BE2C (cell line): Measurements from ENCODE around the gene CSH2.
"Not testable (repeated sequence)": the region's sequence is repeated elsewhere in the genome, so short reads cannot be mapped to it uniquely, and the experiment has no call there.

Experiments used
- DNase-seq: peaks from one replicate; pipeline ENCODE4 v3.0.0-alpha.2; 2020
- H3K27me3 ChIP-seq: fragments of 250-450 bp; sonication (Bioruptor Pico); 2 replicates; pipeline ENCODE4 v1.5.1; 2020; ENCODE audit warnings: mild to moderate bottlenecking
- H3K36me3 ChIP-seq: fragments of 250-450 bp; sonication (Bioruptor Pico); 2 replicates; pipeline ENCODE4 v1.5.1; 2020; ENCODE audit warnings: mild to moderate bottlenecking
- H3K4me1 ChIP-seq: fragments of 250-450 bp; sonication (Bioruptor Pico); 2 replicates; pipeline ENCODE4 v1.5.1; 2020
- H3K4me3 ChIP-seq: 2 replicates; pipeline ENCODE4 v1.5.1; 2011; ENCODE audit warnings: low read depth, low read length
- H3K9me3 ChIP-seq: fragments of 250-450 bp; sonication (Bioruptor Pico); 2 replicates; pipeline ENCODE4 v1.5.1; 2020
- TF ChIP-seq, protein P1 (sequence below): IDR thresholded peaks from 2 replicates; pipeline ENCODE4 v1.5.1; 2012; ENCODE audit warnings: mild to moderate bottlenecking, low read depth, low read length

The CSH2 gene

DNA sequence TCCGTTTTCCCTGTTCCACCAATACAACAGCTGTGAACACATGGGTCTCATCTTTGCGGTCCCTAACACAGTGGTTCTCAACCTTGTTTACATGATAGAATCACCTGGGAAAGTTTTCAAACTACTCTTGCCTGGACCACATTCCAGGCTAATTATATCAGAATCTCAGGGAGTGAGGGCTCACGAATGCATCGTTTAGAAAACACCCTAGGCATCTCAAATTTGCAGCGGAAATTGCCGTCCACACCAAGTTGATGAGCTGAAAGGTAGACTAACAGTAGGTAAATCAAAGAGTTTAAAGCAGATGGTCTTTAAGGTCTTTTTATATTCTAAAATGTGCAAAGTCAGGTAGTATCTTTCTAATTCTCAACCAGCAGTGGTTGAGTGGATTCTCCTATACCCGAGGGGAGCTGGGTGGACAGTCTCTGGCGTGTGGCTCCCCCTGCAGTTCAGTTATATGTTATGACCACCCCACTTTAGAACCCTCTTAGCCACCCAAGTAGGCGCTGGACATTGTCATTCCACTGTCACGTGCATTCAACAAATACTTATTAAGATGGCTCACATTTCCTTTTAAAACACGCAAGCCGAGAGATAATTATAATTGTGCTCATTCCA is 33.8 kb upstream of the CSH2 start:
- not testable (repeated sequence) for H3K36me3 ChIP-seq, H3K4me1 ChIP-seq, H3K27me3 ChIP-seq, H3K4me3 ChIP-seq, H3K9me3 ChIP-seq
- TF ChIP-seq, protein P1, sequence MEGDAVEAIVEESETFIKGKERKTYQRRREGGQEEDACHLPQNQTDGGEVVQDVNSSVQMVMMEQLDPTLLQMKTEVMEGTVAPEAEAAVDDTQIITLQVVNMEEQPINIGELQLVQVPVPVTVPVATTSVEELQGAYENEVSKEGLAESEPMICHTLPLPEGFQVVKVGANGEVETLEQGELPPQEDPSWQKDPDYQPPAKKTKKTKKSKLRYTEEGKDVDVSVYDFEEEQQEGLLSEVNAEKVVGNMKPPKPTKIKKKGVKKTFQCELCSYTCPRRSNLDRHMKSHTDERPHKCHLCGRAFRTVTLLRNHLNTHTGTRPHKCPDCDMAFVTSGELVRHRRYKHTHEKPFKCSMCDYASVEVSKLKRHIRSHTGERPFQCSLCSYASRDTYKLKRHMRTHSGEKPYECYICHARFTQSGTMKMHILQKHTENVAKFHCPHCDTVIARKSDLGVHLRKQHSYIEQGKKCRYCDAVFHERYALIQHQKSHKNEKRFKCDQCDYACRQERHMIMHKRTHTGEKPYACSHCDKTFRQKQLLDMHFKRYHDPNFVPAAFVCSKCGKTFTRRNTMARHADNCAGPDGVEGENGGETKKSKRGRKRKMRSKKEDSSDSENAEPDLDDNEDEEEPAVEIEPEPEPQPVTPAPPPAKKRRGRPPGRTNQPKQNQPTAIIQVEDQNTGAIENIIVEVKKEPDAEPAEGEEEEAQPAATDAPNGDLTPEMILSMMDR = peak; percentile 42
- peak; percentile 36 for DNase-seq

GRCh38 chr17:63904796-63905195 is 31.3 kb upstream of the CSH2 start:
- not testable (repeated sequence) for H3K9me3 ChIP-seq

GRCh38 chr17:63903787-63904201 is 30.3 kb upstream of the CSH2 start:
- H3K4me1 ChIP-seq, H3K36me3 ChIP-seq, H3K4me3 ChIP-seq, H3K27me3 ChIP-seq, H3K9me3 ChIP-seq: not testable (repeated sequence)
- DNase-seq = peak; percentile 33
- TF ChIP-seq, protein P1 = peak; percentile 45

More at GRCh38 chr17:63904796-63905195, 31.3 kb upstream of the CSH2 start:
- H3K27me3 ChIP-seq, DNase-seq, H3K4me3 ChIP-seq, H3K36me3 ChIP-seq, H3K4me1 ChIP-seq: not testable (repeated sequence)

GRCh38 chr17:63901971-63902370 is 28.5 kb upstream of the CSH2 start:
- H3K4me1 ChIP-seq, H3K36me3 ChIP-seq, DNase-seq, H3K4me3 ChIP-seq, H3K27me3 ChIP-seq, H3K9me3 ChIP-seq: not testable (repeated sequence)

GRCh38 chr17:63898899-63899798 is 25.7 kb upstream of the CSH2 start:
- not testable (repeated sequence) for H3K4me1 ChIP-seq, H3K9me3 ChIP-seq, H3K4me3 ChIP-seq, H3K27me3 ChIP-seq, DNase-seq, H3K36me3 ChIP-seq

- not testable (repeated sequence) for H3K4me3 ChIP-seq, H3K4me1 ChIP-seq, DNase-seq, H3K27me3 ChIP-seq, H3K9me3 ChIP-seq, H3K36me3 ChIP-seq
Observed at GRCh38 chr17:63896524-63897354, 23.3 kb upstream of the CSH2 start, which contains the start of gene CSH1. Gene CSH1, minus strand, starts transcription at chr17:63896574. Its CDS starts 63 bp downstream, at chr17:63896511.

DNA sequence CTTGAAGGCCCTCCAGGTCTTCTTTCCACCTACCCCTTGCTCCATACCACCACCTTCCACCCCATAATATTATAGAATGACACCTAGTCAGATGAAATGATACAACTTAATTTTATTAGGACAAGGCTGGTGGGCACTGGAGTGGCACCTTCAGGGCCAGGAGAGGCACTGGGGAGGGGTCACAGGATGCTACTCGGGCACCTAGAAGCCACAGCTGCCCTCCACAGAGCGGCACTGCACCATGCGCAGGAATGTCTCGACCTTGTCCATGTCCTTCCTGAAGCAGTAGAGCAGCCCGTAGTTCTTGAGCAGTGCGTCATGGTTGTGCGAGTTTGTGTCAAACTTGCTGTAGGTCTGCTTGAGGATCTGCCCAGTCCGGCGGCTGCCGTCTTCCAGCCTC is 21.3 kb upstream of the CSH2 start:
- not testable (repeated sequence) for H3K36me3 ChIP-seq, H3K4me3 ChIP-seq, H3K9me3 ChIP-seq, H3K27me3 ChIP-seq, H3K4me1 ChIP-seq, DNase-seq

GRCh38 chr17:63894021-63894420 is 20.5 kb upstream of the CSH2 start:
- H3K4me3 ChIP-seq, H3K27me3 ChIP-seq, DNase-seq, H3K9me3 ChIP-seq, H3K36me3 ChIP-seq, H3K4me1 ChIP-seq: not testable (repeated sequence)
